HEK293 (cell line): ENCODE data around the gene LMO1.

Source experiments
- CTCF ChIA-PET: fragments of 350-600 bp; formaldehyde crosslinking; extraction: SDS; loops from one replicate; lab custom pipeline; 2021; ENCODE audit warnings: antibody characterized with exemption; lab: Yijun Ruan, JAX
- POLR2A ChIA-PET: fragments of 300-600 bp; formaldehyde crosslinking; extraction: SDS; loops from one replicate; lab custom pipeline; 2020; ENCODE audit warnings: antibody characterized with exemption, inconsistent platforms; lab: Yijun Ruan, JAX
- H3K27ac ChIP-seq: fragments of 200-500 bp; sonication (Bioruptor generic); 2 replicates; pipeline ENCODE4 v1.5.1; 2014; ENCODE audit warnings: low read depth, low read length, control low read depth, inconsistent platforms; ENCODE audit errors: extremely low read depth
- H3K36me3 ChIP-seq, 2 experiments: fragments of 200-500 bp in 1 of 2; sonication (Bioruptor generic) in 1 of 2; 1 replicate in 1 of 2; 2 replicates in 1 of 2; pipeline ENCODE4 v1.5.1; 2014 to 2017; ENCODE audit warnings: inconsistent platforms in 2 of 2, low read length in 2 of 2; ENCODE audit not compliant: control insufficient read depth in 2 of 2, insufficient read depth in 1 of 2
- H3K4me1 ChIP-seq: fragments of 200-500 bp; sonication (Bioruptor generic); 2 replicates; pipeline ENCODE4 v1.5.1; 2014; ENCODE audit warnings: mild to moderate bottlenecking, low read length, inconsistent platforms; ENCODE audit not compliant: control insufficient read depth, insufficient read depth
- H3K4me3 ChIP-seq: 2 replicates; pipeline ENCODE4 v1.5.1; 2011; ENCODE audit warnings: low read depth, mild to moderate bottlenecking, control low read depth, low read length, moderate library complexity
- H3K9me3 ChIP-seq: fragments of 200-500 bp; sonication (Bioruptor generic); 2 replicates; pipeline ENCODE4 v1.5.1; 2014; ENCODE audit warnings: low read depth, low read length, inconsistent platforms; ENCODE audit not compliant: control insufficient read depth, insufficient read depth
- KLF8 ChIP-seq: fragments of 450-650 bp; formaldehyde crosslinking; IDR thresholded peaks from 2 replicates; pipeline ENCODE4 v1.5.1; 2016; ENCODE audit warnings: missing biosample characterization, missing genetic modification characterization
- ZBTB21 ChIP-seq: fragments of 450-650 bp; formaldehyde crosslinking; IDR thresholded peaks from 2 replicates; pipeline ENCODE4 v1.5.1; 2017; ENCODE audit warnings: missing biosample characterization, missing genetic modification characterization
- ZNF10 ChIP-seq: fragments of 450-650 bp; formaldehyde crosslinking; IDR thresholded peaks from 2 replicates; pipeline ENCODE4 v1.5.1; 2017; ENCODE audit warnings: missing biosample characterization, missing genetic modification characterization
- ZNF133 ChIP-seq: fragments of 450-650 bp; formaldehyde crosslinking; IDR thresholded peaks from 2 replicates; pipeline ENCODE4 v1.5.1; 2016; ENCODE audit warnings: missing biosample characterization, missing genetic modification characterization
- ZNF221 ChIP-seq: fragments of 450-650 bp; formaldehyde crosslinking; IDR thresholded peaks from 2 replicates; pipeline ENCODE4 v1.5.1; 2017; ENCODE audit warnings: missing biosample characterization, missing genetic modification characterization, borderline replicate concordance
- ZNF324 ChIP-seq: fragments of 450-650 bp; formaldehyde crosslinking; IDR thresholded peaks from 2 replicates; pipeline ENCODE4 v1.5.1; 2016; ENCODE audit warnings: missing biosample characterization, missing genetic modification characterization
- ZNF585B ChIP-seq: fragments of 450-650 bp; formaldehyde crosslinking; IDR thresholded peaks from 2 replicates; pipeline ENCODE4 v1.5.1; 2016; ENCODE audit warnings: missing biosample characterization, missing genetic modification characterization
- ZNF707 ChIP-seq: fragments of 450-650 bp; formaldehyde crosslinking; IDR thresholded peaks from 2 replicates; pipeline ENCODE4 v1.5.1; 2016; ENCODE audit warnings: missing biosample characterization, missing genetic modification characterization
- TF ChIP-seq, protein P1 (sequence below): fragments of 450-650 bp; formaldehyde crosslinking; IDR thresholded peaks from 2 replicates; pipeline ENCODE4 v1.5.1; 2016; ENCODE audit warnings: missing biosample characterization, missing genetic modification characterization
- TF ChIP-seq, protein P2 (sequence below): fragments of 450-650 bp; formaldehyde crosslinking; IDR thresholded peaks from 2 replicates; pipeline ENCODE4 v1.5.1; 2016; ENCODE audit warnings: missing biosample characterization, missing genetic modification characterization
- TF ChIP-seq, protein P3 (sequence below): fragments of 450-650 bp; formaldehyde crosslinking; IDR thresholded peaks from 2 replicates; pipeline ENCODE4 v1.5.1; 2017; ENCODE audit warnings: missing biosample characterization, mild to moderate bottlenecking, missing genetic modification characterization, moderate library complexity
- TF ChIP-seq, protein P4 (sequence below): fragments of 450-650 bp; formaldehyde crosslinking; IDR thresholded peaks from 2 replicates; pipeline ENCODE4 v1.5.1; 2017; ENCODE audit warnings: missing biosample characterization, missing genetic modification characterization

LMO1 gene

DNA sequence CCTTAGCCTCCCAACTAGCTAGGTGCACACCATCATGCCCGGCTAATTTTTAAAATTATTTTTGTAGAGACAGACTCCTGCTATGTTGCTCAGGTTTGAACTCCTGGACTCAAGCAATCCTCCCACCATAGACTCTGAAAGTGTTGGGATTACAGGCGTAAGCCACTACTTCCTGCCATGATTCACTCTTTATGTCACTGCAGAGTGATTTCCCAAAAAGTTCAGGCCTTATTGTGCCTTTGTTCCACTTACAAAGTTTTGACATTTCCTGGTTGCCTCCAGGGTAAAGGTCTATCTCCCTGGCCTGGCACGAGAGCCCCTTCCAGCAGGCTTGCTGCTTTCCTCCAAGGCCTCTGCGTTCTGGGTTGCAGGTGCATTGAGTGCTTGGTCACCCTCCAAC, 50.3 kb downstream of the LMO1 start:
- CTCF ChIA-PET, result no interaction called here
- POLR2A ChIA-PET, result no interaction called here

DNA sequence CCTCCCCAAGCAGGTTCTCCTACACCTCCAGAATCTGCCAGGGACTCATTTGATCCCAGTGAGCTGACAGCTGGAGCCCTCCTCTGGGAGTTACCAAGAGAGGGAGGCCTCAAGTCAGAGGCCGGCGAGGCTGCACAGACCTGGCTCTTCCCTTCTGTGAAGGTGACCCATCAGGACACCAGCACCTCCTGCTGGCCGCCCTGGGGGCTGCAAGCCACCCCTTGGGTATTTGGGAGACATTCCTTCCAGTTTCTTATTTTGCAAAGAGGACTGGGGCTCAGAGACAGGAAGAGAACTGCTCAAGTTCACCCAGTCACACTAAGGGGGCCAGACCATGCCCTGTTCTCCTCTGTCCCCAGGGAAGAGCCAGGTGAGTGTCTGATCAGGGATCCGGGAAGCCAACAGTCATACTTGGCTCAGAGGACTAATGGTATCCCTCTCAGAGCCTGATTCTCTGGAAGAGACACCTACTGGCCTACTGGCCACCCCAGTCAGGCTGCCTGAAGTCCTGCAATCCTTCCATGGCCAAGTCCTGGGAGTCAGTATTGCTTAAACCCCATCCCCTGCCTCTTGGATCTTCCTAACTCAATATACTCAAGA, 54.4 kb downstream of the LMO1 start:
- TF ChIP-seq, protein P1, sequence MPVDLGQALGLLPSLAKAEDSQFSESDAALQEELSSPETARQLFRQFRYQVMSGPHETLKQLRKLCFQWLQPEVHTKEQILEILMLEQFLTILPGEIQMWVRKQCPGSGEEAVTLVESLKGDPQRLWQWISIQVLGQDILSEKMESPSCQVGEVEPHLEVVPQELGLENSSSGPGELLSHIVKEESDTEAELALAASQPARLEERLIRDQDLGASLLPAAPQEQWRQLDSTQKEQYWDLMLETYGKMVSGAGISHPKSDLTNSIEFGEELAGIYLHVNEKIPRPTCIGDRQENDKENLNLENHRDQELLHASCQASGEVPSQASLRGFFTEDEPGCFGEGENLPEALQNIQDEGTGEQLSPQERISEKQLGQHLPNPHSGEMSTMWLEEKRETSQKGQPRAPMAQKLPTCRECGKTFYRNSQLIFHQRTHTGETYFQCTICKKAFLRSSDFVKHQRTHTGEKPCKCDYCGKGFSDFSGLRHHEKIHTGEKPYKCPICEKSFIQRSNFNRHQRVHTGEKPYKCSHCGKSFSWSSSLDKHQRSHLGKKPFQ (tag by site-specific recombination), result no peak
- Histone ChIP-seq H3K4me3 (no peak overlapping the region), H3K4me1 (no peaks in the 10 kb centered on the region), H3K9me3 (no peaks in the 10 kb centered on the region), H3K27ac (no peak overlapping the region), H3K36me3 (no peaks in the 10 kb centered on the region)
- POLR2A ChIA-PET, result no interaction called here
- CTCF ChIA-PET, result interaction anchor here (0.8 kb wide), 1 partner anchor 20 kb away, joined by 3 read pairs; no protein-coding TSS in a partner anchor

More for the DNA sequence above, 50.3 kb downstream of the LMO1 start:
- Histone ChIP-seq H3K27ac (no peak overlapping the region), H3K9me3 (no peaks in the 10 kb centered on the region), H3K4me1 (no peaks in the 10 kb centered on the region), H3K4me3 (no peak overlapping the region), H3K36me3 (no peaks in the 10 kb centered on the region)
- TF ChIP-seq ZNF10 (tag by site-specific recombination), result no peak
- TF ChIP-seq, protein P2, sequence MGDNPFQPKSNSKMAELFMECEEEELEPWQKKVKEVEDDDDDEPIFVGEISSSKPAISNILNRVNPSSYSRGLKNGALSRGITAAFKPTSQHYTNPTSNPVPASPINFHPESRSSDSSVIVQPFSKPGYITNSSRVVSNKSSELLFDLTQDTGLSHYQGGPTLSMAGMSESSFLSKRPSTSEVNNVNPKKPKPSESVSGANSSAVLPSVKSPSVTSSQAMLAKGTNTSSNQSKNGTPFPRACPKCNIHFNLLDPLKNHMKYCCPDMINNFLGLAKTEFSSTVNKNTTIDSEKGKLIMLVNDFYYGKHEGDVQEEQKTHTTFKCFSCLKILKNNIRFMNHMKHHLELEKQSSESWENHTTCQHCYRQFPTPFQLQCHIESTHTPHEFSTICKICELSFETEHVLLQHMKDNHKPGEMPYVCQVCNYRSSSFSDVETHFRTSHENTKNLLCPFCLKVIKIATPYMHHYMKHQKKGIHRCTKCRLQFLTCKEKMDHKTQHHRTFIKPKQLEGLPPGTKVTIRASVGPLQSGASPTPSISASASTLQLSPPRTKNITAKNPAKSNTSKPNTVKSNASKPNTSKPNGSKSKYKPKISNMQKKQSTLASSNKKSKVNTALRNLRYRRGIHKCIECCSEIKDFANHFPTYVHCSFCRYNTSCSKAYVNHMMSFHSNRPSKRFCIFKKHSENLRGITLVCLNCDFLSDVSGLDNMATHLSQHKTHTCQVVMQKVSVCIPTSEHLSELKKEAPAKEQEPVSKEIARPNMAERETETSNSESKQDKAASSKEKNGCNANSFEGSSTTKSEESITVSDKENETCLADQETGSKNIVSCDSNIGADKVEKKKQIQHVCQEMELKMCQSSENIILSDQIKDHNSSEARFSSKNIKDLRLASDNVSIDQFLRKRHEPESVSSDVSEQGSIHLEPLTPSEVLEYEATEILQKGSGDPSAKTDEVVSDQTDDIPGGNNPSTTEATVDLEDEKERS, result no peak
- TF ChIP-seq, protein P3, sequence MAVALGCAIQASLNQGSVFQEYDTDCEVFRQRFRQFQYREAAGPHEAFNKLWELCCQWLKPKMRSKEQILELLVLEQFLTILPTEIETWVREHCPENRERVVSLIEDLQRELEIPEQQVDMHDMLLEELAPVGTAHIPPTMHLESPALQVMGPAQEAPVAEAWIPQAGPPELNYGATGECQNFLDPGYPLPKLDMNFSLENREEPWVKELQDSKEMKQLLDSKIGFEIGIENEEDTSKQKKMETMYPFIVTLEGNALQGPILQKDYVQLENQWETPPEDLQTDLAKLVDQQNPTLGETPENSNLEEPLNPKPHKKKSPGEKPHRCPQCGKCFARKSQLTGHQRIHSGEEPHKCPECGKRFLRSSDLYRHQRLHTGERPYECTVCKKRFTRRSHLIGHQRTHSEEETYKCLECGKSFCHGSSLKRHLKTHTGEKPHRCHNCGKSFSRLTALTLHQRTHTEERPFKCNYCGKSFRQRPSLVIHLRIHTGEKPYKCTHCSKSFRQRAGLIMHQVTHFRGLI, result no peak
- TF ChIP-seq, protein P4, sequence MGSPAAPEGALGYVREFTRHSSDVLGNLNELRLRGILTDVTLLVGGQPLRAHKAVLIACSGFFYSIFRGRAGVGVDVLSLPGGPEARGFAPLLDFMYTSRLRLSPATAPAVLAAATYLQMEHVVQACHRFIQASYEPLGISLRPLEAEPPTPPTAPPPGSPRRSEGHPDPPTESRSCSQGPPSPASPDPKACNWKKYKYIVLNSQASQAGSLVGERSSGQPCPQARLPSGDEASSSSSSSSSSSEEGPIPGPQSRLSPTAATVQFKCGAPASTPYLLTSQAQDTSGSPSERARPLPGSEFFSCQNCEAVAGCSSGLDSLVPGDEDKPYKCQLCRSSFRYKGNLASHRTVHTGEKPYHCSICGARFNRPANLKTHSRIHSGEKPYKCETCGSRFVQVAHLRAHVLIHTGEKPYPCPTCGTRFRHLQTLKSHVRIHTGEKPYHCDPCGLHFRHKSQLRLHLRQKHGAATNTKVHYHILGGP (tag by site-specific recombination), result no peak
- no peak for TF ChIP-seq ZNF707
- no peak for TF ChIP-seq ZNF585B (tag by site-specific recombination)
- no peak for TF ChIP-seq KLF8 (tag by site-specific recombination)
- TF ChIP-seq, protein P1 (tag by site-specific recombination), result no peak
- no peak for TF ChIP-seq ZNF133 (tag by site-specific recombination)
- TF ChIP-seq ZBTB21 (tag by site-specific recombination), result no peak
- TF ChIP-seq ZNF324 (tag by site-specific recombination), result no peak
- no peak for TF ChIP-seq ZNF221 (tag by site-specific recombination)
